Osteoblast (primary cell): Measurements from ENCODE around the gene ADAM11. TPM values are rescaled to one million over a fixed set of nuclear protein-coding genes. Genes with fewer than 3 reads are reported as not detected.

Experiments used
- DNase-seq: peaks from one replicate; pipeline ENCODE4 v3.0.0; 2011; ENCODE audit warnings: low spot score, mixed read lengths; ENCODE audit not compliant: insufficient read length; ENCODE audit errors: missing footprints
- H2AFZ ChIP-seq: 2 replicates; pipeline ENCODE4 v1.6.0; 2011; ENCODE audit warnings: mild to moderate bottlenecking, low read length
- H3K27ac ChIP-seq: 2 replicates; pipeline ENCODE4 v1.5.1; 2011; ENCODE audit warnings: mild to moderate bottlenecking, low read depth, low read length, moderate library complexity
- H3K27me3 ChIP-seq: 2 replicates; pipeline ENCODE4 v1.6.0; 2012; ENCODE audit warnings: mild to moderate bottlenecking, control low read depth, inconsistent platforms, low read length, moderate library complexity; ENCODE audit not compliant: insufficient read depth
- H3K36me3 ChIP-seq: 2 replicates; pipeline ENCODE4 v1.5.1; 2011; ENCODE audit warnings: mild to moderate bottlenecking, low read length, control low read depth, moderate library complexity; ENCODE audit not compliant: insufficient read depth
- H3K4me1 ChIP-seq: 2 replicates; pipeline ENCODE4 v1.5.1; 2011; ENCODE audit warnings: mild to moderate bottlenecking, low read length, control low read depth, moderate library complexity; ENCODE audit not compliant: insufficient read depth
- H3K4me2 ChIP-seq: 2 replicates; pipeline ENCODE4 v1.6.0; 2011; ENCODE audit warnings: mild to moderate bottlenecking, low read length; ENCODE audit not compliant: insufficient read depth
- H3K4me3 ChIP-seq: fragments of 200-600 bp; sonication (generic); 3 replicates; pipeline ENCODE4 v1.5.1; 2012; ENCODE audit warnings: mild to moderate bottlenecking, low read length, inconsistent platforms; ENCODE audit not compliant: insufficient read depth
- H3K79me2 ChIP-seq: 2 replicates; pipeline ENCODE4 v1.6.0; 2012; ENCODE audit warnings: mild to moderate bottlenecking, low read length, control low read depth, inconsistent platforms; ENCODE audit not compliant: insufficient read depth
- H3K9me3 ChIP-seq: 2 replicates; pipeline ENCODE4 v1.5.1; 2011; ENCODE audit warnings: low read depth, low read length, control low read depth
- H4K20me1 ChIP-seq: 2 replicates; pipeline ENCODE4 v1.6.0; 2012; ENCODE audit warnings: mild to moderate bottlenecking, low read length, control low read depth; ENCODE audit not compliant: insufficient read depth
- CTCF ChIP-seq: IDR thresholded peaks from 2 replicates; pipeline ENCODE4 v1.5.1; 2011; ENCODE audit warnings: mild to moderate bottlenecking, low read depth, low read length, moderate library complexity; ENCODE audit errors: extremely low read depth
- total RNA-seq: library from RNA; depleted of rRNA; stranded (reverse); fragments of >200 nt; gene quantifications from 2 replicates; pipeline ENCODE4 v1.2.3, GENCODE V29; 2012

The ADAM11 gene
- total RNA-seq, 1 donor: 0.36 TPM

GRCh38 chr17:44757918-44758413, 822 bp upstream of the ADAM11 start:
- H3K9me3 ChIP-seq: no peaks in the 10 kb centered on the region
- H2AFZ ChIP-seq: no peak overlapping the region
- H4K20me1 ChIP-seq: no peaks in the 10 kb centered on the region
- no peaks in the 10 kb centered on the region for H3K79me2 ChIP-seq
- H3K4me3 ChIP-seq: no peak overlapping the region
- H3K36me3 ChIP-seq: no peaks in the 10 kb centered on the region
- peaks cover 35% of the 10 kb centered on the region for H3K27me3 ChIP-seq
- H3K27ac ChIP-seq: no peak overlapping the region
- DNase-seq: peak; percentile 84
- H3K4me1 ChIP-seq: no peaks in the 10 kb centered on the region
- H3K4me2 ChIP-seq: no peak overlapping the region
- no peak for TF ChIP-seq CTCF

GRCh38 chr17:44759086-44759915, 513 bp downstream of the ADAM11 start:
- Histone ChIP-seq H2AFZ (no peak overlapping the region), H3K4me2 (peak overlapping the region; percentile 53)

GRCh38 chr17:44759916-44760243, 1.1 kb downstream of the ADAM11 start:
- TF ChIP-seq CTCF: no peak
- no peak overlapping the region for H3K27ac ChIP-seq
- H3K9me3 ChIP-seq: no peaks in the 10 kb centered on the region
- H3K4me1 ChIP-seq: no peaks in the 10 kb centered on the region
- no peak overlapping the region for H3K4me3 ChIP-seq
- no peaks in the 10 kb centered on the region for H4K20me1 ChIP-seq
- H2AFZ ChIP-seq: no peak overlapping the region
- no peaks in the 10 kb centered on the region for H3K36me3 ChIP-seq
- no peak for DNase-seq
- no peaks in the 10 kb centered on the region for H3K79me2 ChIP-seq
- no peak overlapping the region for H3K4me2 ChIP-seq
- peaks cover 35% of the 10 kb centered on the region for H3K27me3 ChIP-seq

More at GRCh38 chr17:44759086-44759915, 513 bp downstream of the ADAM11 start:
- Histone ChIP-seq H3K79me2 (no peaks in the 10 kb centered on the region), H3K9me3 (no peaks in the 10 kb centered on the region), H3K27ac (no peak overlapping the region), H3K4me3 (peak overlapping the region; percentile 46), H3K27me3 (peaks cover 35% of the 10 kb centered on the region), H3K4me1 (no peaks in the 10 kb centered on the region), H4K20me1 (no peaks in the 10 kb centered on the region), H3K36me3 (no peaks in the 10 kb centered on the region)
- peak; percentile 96 for DNase-seq
- TF ChIP-seq CTCF: no peak

GRCh38 chr17:44760474-44761308, 1.9 kb downstream of the ADAM11 start:
- DNase-seq: peak; percentile 86
- Histone ChIP-seq H3K4me1 (no peaks in the 10 kb centered on the region), H2AFZ (no peak overlapping the region), H3K27me3 (peaks cover 35% of the 10 kb centered on the region), H3K4me2 (no peak overlapping the region), H3K4me3 (no peak overlapping the region), H3K79me2 (no peaks in the 10 kb centered on the region), H4K20me1 (no peaks in the 10 kb centered on the region), H3K9me3 (no peaks in the 10 kb centered on the region), H3K36me3 (no peaks in the 10 kb centered on the region), H3K27ac (no peak overlapping the region)
- no peak for TF ChIP-seq CTCF
